ENCODE data around the gene PDGFA.

GRCh38 chr7:564176-564865, 44.7 kb upstream of the PDGFA start:
- TF ChIP-seq, protein P1, sequence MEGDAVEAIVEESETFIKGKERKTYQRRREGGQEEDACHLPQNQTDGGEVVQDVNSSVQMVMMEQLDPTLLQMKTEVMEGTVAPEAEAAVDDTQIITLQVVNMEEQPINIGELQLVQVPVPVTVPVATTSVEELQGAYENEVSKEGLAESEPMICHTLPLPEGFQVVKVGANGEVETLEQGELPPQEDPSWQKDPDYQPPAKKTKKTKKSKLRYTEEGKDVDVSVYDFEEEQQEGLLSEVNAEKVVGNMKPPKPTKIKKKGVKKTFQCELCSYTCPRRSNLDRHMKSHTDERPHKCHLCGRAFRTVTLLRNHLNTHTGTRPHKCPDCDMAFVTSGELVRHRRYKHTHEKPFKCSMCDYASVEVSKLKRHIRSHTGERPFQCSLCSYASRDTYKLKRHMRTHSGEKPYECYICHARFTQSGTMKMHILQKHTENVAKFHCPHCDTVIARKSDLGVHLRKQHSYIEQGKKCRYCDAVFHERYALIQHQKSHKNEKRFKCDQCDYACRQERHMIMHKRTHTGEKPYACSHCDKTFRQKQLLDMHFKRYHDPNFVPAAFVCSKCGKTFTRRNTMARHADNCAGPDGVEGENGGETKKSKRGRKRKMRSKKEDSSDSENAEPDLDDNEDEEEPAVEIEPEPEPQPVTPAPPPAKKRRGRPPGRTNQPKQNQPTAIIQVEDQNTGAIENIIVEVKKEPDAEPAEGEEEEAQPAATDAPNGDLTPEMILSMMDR (IDR thresholded peaks at IDR 0.05): no peak
- TF ChIP-seq EP300 (IDR thresholded peaks at IDR 0.05; ENCODE audit: low read depth): no peak
- no peak for TF ChIP-seq POLR2A (IDR thresholded peaks at IDR 0.05)
- no peak for TF ChIP-seq POLR2AphosphoS5 (IDR thresholded peaks at IDR 0.05)
